OCI-LY1 (cell line): ENCODE data around the gene SATB1.

Experiments used
- EZH2 ChIP-seq: fragments of 200-600 bp; sonication (generic), shearing (Covaris generic); IDR thresholded peaks from 2 replicates; pipeline ENCODE4 v1.8.0; 2017; ENCODE audit warnings: borderline replicate concordance, mixed run types, mild to moderate bottlenecking, antibody characterized with exemption, low read length, moderate library complexity, mixed read lengths
- TF ChIP-seq, protein P1 (sequence below): fragments of 200-600 bp; sonication (generic), shearing (Covaris generic); IDR thresholded peaks from 2 replicates; pipeline ENCODE4 v1.5.1; 2017; ENCODE audit warnings: mild to moderate bottlenecking, antibody characterized with exemption, low read length, moderate library complexity, mixed read lengths

GRCh38 chr3:18334837-18335601 lies 90.1 kb downstream of the SATB1 start:
- TF ChIP-seq, protein P1, sequence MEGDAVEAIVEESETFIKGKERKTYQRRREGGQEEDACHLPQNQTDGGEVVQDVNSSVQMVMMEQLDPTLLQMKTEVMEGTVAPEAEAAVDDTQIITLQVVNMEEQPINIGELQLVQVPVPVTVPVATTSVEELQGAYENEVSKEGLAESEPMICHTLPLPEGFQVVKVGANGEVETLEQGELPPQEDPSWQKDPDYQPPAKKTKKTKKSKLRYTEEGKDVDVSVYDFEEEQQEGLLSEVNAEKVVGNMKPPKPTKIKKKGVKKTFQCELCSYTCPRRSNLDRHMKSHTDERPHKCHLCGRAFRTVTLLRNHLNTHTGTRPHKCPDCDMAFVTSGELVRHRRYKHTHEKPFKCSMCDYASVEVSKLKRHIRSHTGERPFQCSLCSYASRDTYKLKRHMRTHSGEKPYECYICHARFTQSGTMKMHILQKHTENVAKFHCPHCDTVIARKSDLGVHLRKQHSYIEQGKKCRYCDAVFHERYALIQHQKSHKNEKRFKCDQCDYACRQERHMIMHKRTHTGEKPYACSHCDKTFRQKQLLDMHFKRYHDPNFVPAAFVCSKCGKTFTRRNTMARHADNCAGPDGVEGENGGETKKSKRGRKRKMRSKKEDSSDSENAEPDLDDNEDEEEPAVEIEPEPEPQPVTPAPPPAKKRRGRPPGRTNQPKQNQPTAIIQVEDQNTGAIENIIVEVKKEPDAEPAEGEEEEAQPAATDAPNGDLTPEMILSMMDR: no peak
- TF ChIP-seq EZH2: no peak
